KG1 (cell line): ENCODE data around the gene CDC26.
"Not testable (repeated sequence)": the region's sequence is repeated elsewhere in the genome, so short reads cannot be mapped to it uniquely, and the experiment has no call there.

Experiments used
- DNase-seq: peaks from one replicate; lab custom pipeline; 2025; lab: John Stamatoyannopoulos, UW

Gene CDC26

GRCh38 chr9:113238202-113238858 lies 37.0 kb downstream of the CDC26 start:
- DNase-seq: no peak

DNA sequence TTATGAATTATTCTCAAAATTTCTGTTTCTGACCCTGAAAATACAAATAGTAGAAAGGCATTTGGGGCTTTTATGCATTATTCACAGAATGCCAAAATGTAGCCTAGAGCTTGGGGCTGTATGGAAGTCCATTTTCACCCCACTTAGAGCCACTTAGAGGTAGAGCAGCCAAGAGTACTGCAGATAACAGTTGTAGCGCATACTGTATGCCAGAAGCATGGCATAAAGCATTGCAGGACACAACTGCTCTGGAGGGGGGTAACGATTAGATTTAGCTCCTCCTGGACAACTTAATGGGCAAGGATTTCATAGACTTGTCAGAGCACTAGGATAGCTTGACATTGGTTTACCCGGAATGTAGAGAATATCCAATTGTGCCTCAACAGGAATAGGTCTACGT lies 38.3 kb downstream of the CDC26 start:
- DNase-seq: no peak

DNA sequence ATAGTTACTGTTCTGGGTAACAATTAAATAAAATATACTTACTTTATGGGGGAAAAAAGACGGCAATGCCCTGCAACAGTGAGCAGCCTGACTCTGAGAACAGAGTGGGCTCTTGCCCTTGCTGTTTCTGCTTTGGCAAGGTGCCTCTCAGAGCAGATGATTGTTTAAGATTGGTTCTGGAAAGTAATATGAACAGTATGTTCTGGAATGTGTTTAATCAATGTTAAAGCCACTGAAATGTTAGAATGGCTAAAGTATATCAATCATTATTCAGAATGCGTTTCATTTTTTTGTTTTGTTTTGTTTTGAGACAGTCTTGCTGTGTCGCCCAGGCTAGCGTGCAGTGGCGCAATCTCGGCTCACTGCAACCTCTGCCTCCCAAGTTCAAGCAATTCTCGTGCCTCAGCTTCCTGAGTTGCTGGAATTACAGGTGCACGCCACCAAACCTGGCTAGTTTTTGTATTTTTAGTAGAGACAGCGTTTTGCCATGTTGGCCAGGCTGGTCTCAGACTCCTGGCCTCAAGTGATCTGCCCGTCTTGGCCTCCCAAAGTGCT lies 39.6 kb downstream of the CDC26 start:
- DNase-seq: not testable (repeated sequence)

DNA sequence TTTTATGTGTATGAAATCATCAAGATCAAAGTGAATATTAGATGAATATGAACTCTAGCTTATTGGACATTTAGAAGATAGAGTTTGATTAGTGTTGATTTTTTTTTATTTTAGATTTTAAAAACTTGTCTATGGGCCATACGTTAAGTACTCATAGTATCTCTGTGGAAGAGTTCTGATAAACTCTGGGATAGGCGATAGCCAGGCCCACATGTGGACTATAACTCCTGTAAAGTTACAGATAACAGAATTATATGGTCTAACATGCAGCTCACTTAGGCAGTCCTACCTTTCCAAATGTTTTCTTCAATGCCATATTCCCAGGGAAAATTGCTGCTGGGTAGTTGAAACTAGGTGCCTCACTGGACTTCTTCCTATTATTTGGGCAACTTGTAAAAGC lies 43.7 kb downstream of the CDC26 start:
- no peak for DNase-seq

DNA sequence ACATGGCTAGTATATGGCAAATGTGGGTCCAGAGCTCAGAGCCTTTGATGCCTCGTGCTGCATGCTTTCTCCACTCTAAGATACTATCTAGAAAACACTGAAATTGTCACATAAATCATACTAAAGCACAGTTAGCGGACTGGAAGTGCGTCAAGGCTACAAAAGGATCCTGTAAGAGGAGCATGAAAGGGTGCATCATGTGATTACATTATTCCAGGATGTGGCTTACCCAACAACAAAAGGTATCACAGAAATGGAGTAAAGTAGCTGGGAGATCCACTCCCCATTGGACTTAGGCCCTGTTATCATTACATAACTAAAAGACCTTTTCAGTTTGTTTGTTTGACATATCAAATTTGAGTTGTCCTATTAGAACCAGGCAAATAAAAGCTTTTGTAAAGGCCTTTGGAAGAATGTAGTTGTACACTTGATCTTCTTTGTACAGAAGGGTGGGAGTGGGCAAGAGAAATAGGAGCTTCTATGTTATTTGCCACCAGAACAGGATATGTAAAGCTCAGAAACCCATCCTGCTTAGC lies 47.2 kb downstream of the CDC26 start:
- DNase-seq: no peak

- DNase-seq: no peak
These were observed 47.9 kb downstream of the CDC26 start for GRCh38 chr9:113227436-113227835.

- no peak for DNase-seq
These were observed 51.4 kb downstream of the CDC26 start for GRCh38 chr9:113223963-113224362.

DNA sequence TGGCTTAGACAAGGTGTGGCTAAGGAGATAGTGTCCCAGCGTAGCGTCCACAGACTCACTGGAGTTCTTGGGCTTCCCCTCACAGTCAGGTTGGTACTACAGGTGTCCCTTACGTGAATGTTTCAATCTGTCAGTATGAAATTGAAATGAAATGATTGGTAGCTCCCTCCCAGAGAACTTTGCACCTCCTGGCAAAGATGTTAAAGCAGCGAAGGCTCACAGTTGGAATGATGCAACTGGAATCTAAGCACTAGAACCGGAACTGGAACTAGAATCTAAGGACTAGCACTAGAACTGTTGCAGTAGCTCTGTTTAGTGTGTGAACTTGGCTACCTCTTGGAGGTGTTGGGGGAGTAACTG lies 52.9 kb downstream of the CDC26 start:
- DNase-seq: no peak

- DNase-seq: no peak
These were observed 53.4 kb downstream of the CDC26 start for GRCh38 chr9:113221800-113222481.

DNA sequence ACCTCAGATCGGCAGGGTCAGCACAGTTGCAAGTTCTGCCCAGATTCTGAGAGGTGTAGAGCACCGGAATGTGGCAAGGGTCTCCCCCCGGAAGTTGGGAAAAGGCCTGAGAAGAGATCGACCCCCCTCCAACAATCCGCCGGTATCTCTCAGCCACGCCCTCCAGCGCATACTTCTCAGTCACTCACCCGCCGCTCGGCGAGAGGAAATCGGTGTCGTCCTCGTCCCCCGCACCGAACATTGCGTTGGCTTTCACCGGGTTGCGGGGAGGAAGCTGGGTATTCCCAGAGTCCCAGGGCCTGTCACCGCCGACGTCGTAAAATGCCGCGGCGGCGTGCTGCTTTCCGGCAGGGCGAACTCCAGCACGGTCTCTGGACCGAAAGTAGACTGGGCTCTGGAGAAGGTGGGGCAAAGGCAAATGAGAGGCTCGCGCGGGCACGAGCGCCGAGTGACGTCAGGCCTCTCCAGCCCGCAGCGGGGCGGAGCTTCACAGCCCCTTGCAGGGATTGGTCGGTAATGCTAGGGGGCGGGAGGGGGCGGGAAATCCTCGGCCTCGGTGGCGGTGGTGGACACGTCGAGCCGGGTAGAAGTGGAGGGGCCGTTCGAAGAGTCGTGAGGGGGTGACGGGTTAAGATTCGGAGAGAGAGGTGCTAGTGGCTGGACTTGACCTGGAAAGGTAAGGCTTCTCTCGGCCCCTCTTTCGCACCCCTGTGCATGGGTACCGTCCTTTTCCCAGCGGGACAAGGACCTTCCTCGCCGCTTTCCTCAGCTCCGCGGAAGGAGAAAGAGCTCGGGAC lies 54.2 kb downstream of the CDC26 start, which contains the start of the genes FKBP15 and SLC31A1:
FKBP15 (minus strand) TSS at position 275 of the 797 bp plus-strand sequence; CDS start at position 241, 34 bp downstream.
SLC31A1 (plus strand) TSS at position 542 of the 797 bp plus-strand sequence. CDS start 34,605 bp downstream, outside the sequence.
- DNase-seq: peak; percentile 95

DNA sequence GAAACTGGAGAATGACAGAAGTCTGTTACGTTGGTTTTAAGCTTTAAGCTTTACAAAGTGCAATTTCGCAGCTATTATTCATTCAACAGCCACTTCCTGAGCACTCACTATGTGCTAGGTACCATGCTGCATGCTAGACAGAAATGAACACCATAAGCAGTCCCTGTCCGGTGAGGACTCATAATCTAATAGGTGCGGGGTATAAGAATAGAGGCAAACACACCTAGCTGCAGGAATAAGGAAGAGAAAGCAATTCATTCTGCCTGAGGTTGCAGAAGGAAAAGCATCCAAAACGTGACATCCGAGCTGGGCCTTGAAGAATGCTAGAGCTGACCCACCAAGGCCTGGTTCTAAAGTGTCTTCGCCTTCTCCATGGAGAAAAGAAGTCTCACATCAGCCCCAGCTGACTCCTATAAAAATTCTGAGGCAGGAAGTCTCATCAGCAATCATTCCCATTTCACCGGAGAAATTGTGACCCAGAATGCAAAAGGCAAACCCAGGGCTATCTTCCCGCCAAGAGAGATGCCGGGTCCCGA lies 54.8 kb downstream of the CDC26 start:
- DNase-seq: no peak

DNA sequence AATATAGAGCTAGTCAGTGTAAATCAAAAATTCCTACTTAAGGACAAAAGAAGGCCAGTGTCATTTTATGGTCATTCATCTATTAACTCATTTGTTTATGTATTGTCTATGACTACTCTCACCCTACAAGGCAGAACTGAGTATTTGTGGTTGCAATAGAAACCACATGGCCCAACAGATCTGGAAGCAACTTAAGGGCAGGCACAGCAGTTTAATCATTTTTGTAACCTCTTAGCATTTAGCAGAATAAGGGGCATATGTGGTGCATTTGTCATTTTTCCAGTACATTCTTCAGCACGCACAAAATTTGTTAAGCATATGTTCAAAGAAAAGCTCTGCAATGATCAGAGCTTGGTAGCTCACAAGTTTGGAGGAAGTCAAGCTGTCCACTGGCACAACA lies 55.4 kb downstream of the CDC26 start:
- no peak for DNase-seq

GRCh38 chr9:113219186-113219936 lies 56.0 kb downstream of the CDC26 start:
- DNase-seq: peak; percentile 17
